H9 (cell line): ENCODE measurements around the gene TMEM233. TPM values are rescaled to one million over a fixed set of nuclear protein-coding genes. Genes with fewer than 3 reads are reported as not detected.

Experiments
- DNase-seq: peaks from one replicate; pipeline ENCODE4 v3.0.0-alpha.2; 2017
- H2AFZ ChIP-seq: one replicate; pipeline ENCODE4 v1.6.1; 2013; ENCODE audit warnings: mild to moderate bottlenecking, low read length, control low read depth, moderate library complexity
- H2AK5ac ChIP-seq: 2 replicates; pipeline ENCODE4 v1.6.1; 2013; ENCODE audit warnings: low read length, control low read depth, mixed read lengths; ENCODE audit not compliant: insufficient read length
- H2BK120ac ChIP-seq: one replicate; pipeline ENCODE4 v1.6.1; 2013; ENCODE audit warnings: low read depth, mild to moderate bottlenecking, low read length, control low read depth, inconsistent platforms; ENCODE audit not compliant: poor library complexity, severe bottlenecking
- H2BK12ac ChIP-seq: 2 replicates; pipeline ENCODE4 v1.6.1; 2013; ENCODE audit warnings: low read length, control low read depth, mixed read lengths, low read depth; ENCODE audit not compliant: insufficient read length
- H2BK15ac ChIP-seq: 2 replicates; pipeline ENCODE4 v1.6.1; 2013; ENCODE audit warnings: low read depth, low read length, control low read depth
- H2BK20ac ChIP-seq: one replicate; pipeline ENCODE4 v1.6.1; 2013; ENCODE audit warnings: low read depth, mild to moderate bottlenecking, low read length, control low read depth, inconsistent platforms; ENCODE audit not compliant: poor library complexity, severe bottlenecking
- H2BK5ac ChIP-seq: 2 replicates; pipeline ENCODE4 v1.6.1; 2013; ENCODE audit warnings: low read length, control low read depth, mixed read lengths; ENCODE audit not compliant: insufficient read length
- H3K14ac ChIP-seq: 2 replicates; pipeline ENCODE4 v1.6.1; 2013; ENCODE audit warnings: low read length, control low read depth; ENCODE audit not compliant: insufficient read depth
- H3K18ac ChIP-seq: 2 replicates; pipeline ENCODE4 v1.6.1; 2013; ENCODE audit warnings: low read depth, mild to moderate bottlenecking, mixed read lengths, low read length, control low read depth; ENCODE audit not compliant: insufficient read length
- H3K23ac ChIP-seq: 2 replicates; pipeline ENCODE4 v1.6.1; 2013; ENCODE audit warnings: low read length, control low read depth, mixed read lengths, low read depth; ENCODE audit not compliant: insufficient read length
- H3K23me2 ChIP-seq: 2 replicates; pipeline ENCODE4 v1.6.1; 2013; ENCODE audit warnings: low read depth, mild to moderate bottlenecking, mixed read lengths, low read length, control low read depth; ENCODE audit not compliant: insufficient read length, poor library complexity, severe bottlenecking
- H3K27ac ChIP-seq: 2 replicates; pipeline ENCODE4 v1.5.1; 2013; ENCODE audit warnings: low read length, control low read depth, mixed read lengths, low read depth; ENCODE audit not compliant: insufficient read length
- H3K27me3 ChIP-seq: 2 replicates; pipeline ENCODE4 v1.6.1; 2013; ENCODE audit warnings: low read length, control low read depth, inconsistent platforms; ENCODE audit not compliant: insufficient read depth
- H3K4ac ChIP-seq: 2 replicates; pipeline ENCODE4 v1.6.1; 2013; ENCODE audit warnings: low read depth, mild to moderate bottlenecking, control low read depth, inconsistent platforms, low read length, moderate library complexity
- H3K4me1 ChIP-seq: 2 replicates; pipeline ENCODE4 v1.6.1; 2013; ENCODE audit warnings: low read length, control low read depth, inconsistent platforms; ENCODE audit not compliant: insufficient read depth
- H3K4me2 ChIP-seq: 2 replicates; pipeline ENCODE4 v1.6.1; 2013; ENCODE audit warnings: low read length, control low read depth, mixed read lengths; ENCODE audit not compliant: insufficient read length, insufficient read depth
- H3K56ac ChIP-seq: 2 replicates; pipeline ENCODE4 v1.6.1; 2013; ENCODE audit warnings: low read depth, mild to moderate bottlenecking, mixed read lengths, low read length, control low read depth; ENCODE audit not compliant: insufficient read length
- H3K79me1 ChIP-seq: 2 replicates; pipeline ENCODE4 v1.6.1; 2013; ENCODE audit warnings: low read depth, mild to moderate bottlenecking, moderate library complexity, low read length, control low read depth, inconsistent platforms; ENCODE audit not compliant: insufficient read depth, poor library complexity, severe bottlenecking
- H3K79me2 ChIP-seq: 2 replicates; pipeline ENCODE4 v1.6.1; 2013; ENCODE audit warnings: low read length, control low read depth, inconsistent platforms; ENCODE audit not compliant: insufficient read depth
- H3K9ac ChIP-seq: 2 replicates; pipeline ENCODE4 v1.6.1; 2013; ENCODE audit warnings: low read length, control low read depth, mixed read lengths; ENCODE audit not compliant: insufficient read length; ENCODE audit errors: extremely low read depth
- H3K9me3 ChIP-seq: one replicate; pipeline ENCODE4 v1.6.1; 2013; ENCODE audit warnings: low read depth, low read length, inconsistent platforms; ENCODE audit not compliant: control insufficient read depth
- H3T11ph ChIP-seq: one replicate; pipeline ENCODE4 v1.6.1; 2013; ENCODE audit warnings: mild to moderate bottlenecking, low read length, control low read depth, inconsistent platforms
- H4K20me1 ChIP-seq: one replicate; pipeline ENCODE4 v1.6.1; 2013; ENCODE audit not compliant: control insufficient read depth, insufficient read length, insufficient read depth
- H4K5ac ChIP-seq: 2 replicates; pipeline ENCODE4 v1.6.1; 2013; ENCODE audit warnings: low read depth, mild to moderate bottlenecking, mixed read lengths, low read length, control low read depth; ENCODE audit not compliant: insufficient read length
- H4K8ac ChIP-seq: replicated peaks from 2 replicates; pipeline ENCODE4 v1.6.1; 2013; ENCODE audit warnings: low read length, control low read depth, mixed read lengths, low read depth; ENCODE audit not compliant: insufficient read length
- H4K91ac ChIP-seq: 2 replicates; pipeline ENCODE4 v1.6.1; 2013; ENCODE audit warnings: low read depth, mild to moderate bottlenecking, moderate library complexity, mixed read lengths, low read length, control low read depth; ENCODE audit not compliant: insufficient read length
- H3K27ac Mint-ChIP-seq, 3 experiments: 2 replicates in 2 of 3; 3 replicates in 1 of 3; pipeline ENCODE4 v1.8.0; 2020 to 2021; ENCODE audit warnings: mixed read lengths in 3 of 3, mild to moderate bottlenecking in 1 of 3, moderate library complexity in 1 of 3
- H3K27me3 Mint-ChIP-seq: 2 replicates; pipeline ENCODE4 v1.8.0; 2021; ENCODE audit warnings: low read depth, mild to moderate bottlenecking, moderate library complexity, mixed read lengths
- H3K36me3 Mint-ChIP-seq, 3 experiments: 2 replicates in 2 of 3; 3 replicates in 1 of 3; pipeline ENCODE4 v1.8.0; 2020 to 2021; ENCODE audit warnings: low read depth in 3 of 3, mixed read lengths in 3 of 3; ENCODE audit not compliant: insufficient read depth in 1 of 3
- H3K4me1 Mint-ChIP-seq, 2 experiments: 2 replicates each; pipeline ENCODE4 v1.8.0; 2020; ENCODE audit warnings: mixed read lengths in 2 of 2
- H3K4me3 Mint-ChIP-seq, 2 experiments: 2 replicates in 1 of 2; 3 replicates in 1 of 2; pipeline ENCODE4 v1.8.0; 2020 to 2021; ENCODE audit warnings: mild to moderate bottlenecking in 2 of 2, mixed read lengths in 2 of 2, moderate library complexity in 1 of 2
- H3K9me3 Mint-ChIP-seq, 2 experiments: 2 replicates in 1 of 2; 3 replicates in 1 of 2; pipeline ENCODE4 v1.8.0; 2020; ENCODE audit warnings: mild to moderate bottlenecking in 2 of 2, mixed read lengths in 2 of 2, moderate library complexity in 1 of 2
- WGBS: extraction: QIAGEN DNeasy Blood & Tissue Kit; methylation state at CpG from one replicate; pipeline ENCODE4 v1.1.7; 2013; ENCODE audit warnings: missing lambda C conversion rate, low lambda C conversion rate, mixed read lengths; ENCODE audit not compliant: insufficient read length; ENCODE audit errors: extremely low coverage; 5-methylcytosine and 5-hydroxymethylcytosine counted together
- total RNA-seq: library from RNA; stranded (reverse); gene quantifications from 2 replicates; pipeline ENCODE4 v1.2.1, GENCODE V29; 2021
- TF ChIP-seq, protein P1 (sequence below): fragments of 200-600 bp; sonication (generic); conservative IDR thresholded peaks from 3 replicates; pipeline ENCODE4 v1.8.0; 2021; ENCODE audit warnings: antibody characterized with exemption, mild to moderate bottlenecking

TMEM233 gene
- total RNA-seq, 1 experiment from 2014 or later, result not detected

DNA sequence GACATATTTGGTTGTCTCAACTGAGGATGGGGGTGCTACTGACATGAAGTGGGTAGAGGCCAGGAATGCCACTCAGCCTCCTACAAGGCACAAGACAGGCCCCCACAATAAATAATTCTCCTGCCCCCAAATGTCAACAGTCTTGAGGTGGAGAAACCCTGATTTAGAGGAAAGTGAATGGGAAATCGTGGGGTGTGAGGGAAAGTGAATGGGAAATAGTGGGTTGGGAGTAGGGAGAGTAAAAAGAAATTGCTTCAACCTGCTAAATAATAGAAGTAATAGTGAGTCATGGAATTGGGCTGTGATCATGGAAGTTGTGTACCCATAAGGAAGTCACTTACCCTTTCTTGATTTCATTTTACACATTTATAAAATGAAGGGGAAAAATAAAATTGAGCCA lies 16.7 kb upstream of the TMEM233 start:
- H4K20me1 ChIP-seq, result no peaks in the 10 kb centered on the region
- no peak overlapping the region for H3T11ph ChIP-seq
- H3K27me3 ChIP-seq, result no peaks in the 10 kb centered on the region
- no peak overlapping the region for H2BK120ac ChIP-seq
- TF ChIP-seq, protein P1, sequence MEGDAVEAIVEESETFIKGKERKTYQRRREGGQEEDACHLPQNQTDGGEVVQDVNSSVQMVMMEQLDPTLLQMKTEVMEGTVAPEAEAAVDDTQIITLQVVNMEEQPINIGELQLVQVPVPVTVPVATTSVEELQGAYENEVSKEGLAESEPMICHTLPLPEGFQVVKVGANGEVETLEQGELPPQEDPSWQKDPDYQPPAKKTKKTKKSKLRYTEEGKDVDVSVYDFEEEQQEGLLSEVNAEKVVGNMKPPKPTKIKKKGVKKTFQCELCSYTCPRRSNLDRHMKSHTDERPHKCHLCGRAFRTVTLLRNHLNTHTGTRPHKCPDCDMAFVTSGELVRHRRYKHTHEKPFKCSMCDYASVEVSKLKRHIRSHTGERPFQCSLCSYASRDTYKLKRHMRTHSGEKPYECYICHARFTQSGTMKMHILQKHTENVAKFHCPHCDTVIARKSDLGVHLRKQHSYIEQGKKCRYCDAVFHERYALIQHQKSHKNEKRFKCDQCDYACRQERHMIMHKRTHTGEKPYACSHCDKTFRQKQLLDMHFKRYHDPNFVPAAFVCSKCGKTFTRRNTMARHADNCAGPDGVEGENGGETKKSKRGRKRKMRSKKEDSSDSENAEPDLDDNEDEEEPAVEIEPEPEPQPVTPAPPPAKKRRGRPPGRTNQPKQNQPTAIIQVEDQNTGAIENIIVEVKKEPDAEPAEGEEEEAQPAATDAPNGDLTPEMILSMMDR, result no peak
- no peak overlapping the region for H3K4me2 ChIP-seq
- Mint-ChIP-seq H3K9me3 (no peaks in the 10 kb centered on the region), H3K36me3 (no peaks in the 10 kb centered on the region), H3K4me3 (no peak overlapping the region), H3K27ac (no peak overlapping the region), H3K27me3 (peaks cover 18% of the 10 kb centered on the region), H3K4me1 (no peaks in the 10 kb centered on the region)
- H2BK12ac ChIP-seq, result no peak overlapping the region
- H3K14ac ChIP-seq, result no peak overlapping the region
- H4K91ac ChIP-seq, result no peak overlapping the region
- no peak overlapping the region for H4K8ac ChIP-seq
- no peak overlapping the region for H3K56ac ChIP-seq
- H2AFZ ChIP-seq, result no peak overlapping the region
- no peak overlapping the region for H2BK15ac ChIP-seq
- DNase-seq, result no peak
- no peaks in the 10 kb centered on the region for H3K23me2 ChIP-seq
- no peak overlapping the region for H3K18ac ChIP-seq
- H3K79me2 ChIP-seq, result no peaks in the 10 kb centered on the region
- no peak overlapping the region for H3K27ac ChIP-seq
- no peaks in the 10 kb centered on the region for H3K79me1 ChIP-seq
- H3K9me3 ChIP-seq, result no peaks in the 10 kb centered on the region
- no peak overlapping the region for H4K5ac ChIP-seq
- H3K4me1 ChIP-seq, result no peaks in the 10 kb centered on the region
- WGBS, result 100% methylated on average over 1 of the region's 1 CpG
- H2AK5ac ChIP-seq, result no peak overlapping the region
- no peak overlapping the region for H3K23ac ChIP-seq
- no peak overlapping the region for H2BK20ac ChIP-seq
- H3K9ac ChIP-seq, result no peak overlapping the region
- H2BK5ac ChIP-seq, result no peak overlapping the region
- H3K4ac ChIP-seq, result no peak overlapping the region
